22Rv1 (cell line): ENCODE data around the gene C3orf38.

Experiments
- H3K27ac ChIP-seq: fragments of 450-650 bp; 2 replicates; pipeline ENCODE4 v1.5.1; 2017
- ZFX ChIP-seq: fragments of 450-650 bp; IDR thresholded peaks from 2 replicates; pipeline ENCODE4 v1.6.1; 2017; ENCODE audit warnings: antibody characterized with exemption, borderline replicate concordance
- TF ChIP-seq, protein P1 (sequence below): fragments of 450-650 bp; IDR thresholded peaks from 2 replicates; pipeline ENCODE4 v1.5.1; 2017; ENCODE audit warnings: mild to moderate bottlenecking

The C3orf38 gene

DNA sequence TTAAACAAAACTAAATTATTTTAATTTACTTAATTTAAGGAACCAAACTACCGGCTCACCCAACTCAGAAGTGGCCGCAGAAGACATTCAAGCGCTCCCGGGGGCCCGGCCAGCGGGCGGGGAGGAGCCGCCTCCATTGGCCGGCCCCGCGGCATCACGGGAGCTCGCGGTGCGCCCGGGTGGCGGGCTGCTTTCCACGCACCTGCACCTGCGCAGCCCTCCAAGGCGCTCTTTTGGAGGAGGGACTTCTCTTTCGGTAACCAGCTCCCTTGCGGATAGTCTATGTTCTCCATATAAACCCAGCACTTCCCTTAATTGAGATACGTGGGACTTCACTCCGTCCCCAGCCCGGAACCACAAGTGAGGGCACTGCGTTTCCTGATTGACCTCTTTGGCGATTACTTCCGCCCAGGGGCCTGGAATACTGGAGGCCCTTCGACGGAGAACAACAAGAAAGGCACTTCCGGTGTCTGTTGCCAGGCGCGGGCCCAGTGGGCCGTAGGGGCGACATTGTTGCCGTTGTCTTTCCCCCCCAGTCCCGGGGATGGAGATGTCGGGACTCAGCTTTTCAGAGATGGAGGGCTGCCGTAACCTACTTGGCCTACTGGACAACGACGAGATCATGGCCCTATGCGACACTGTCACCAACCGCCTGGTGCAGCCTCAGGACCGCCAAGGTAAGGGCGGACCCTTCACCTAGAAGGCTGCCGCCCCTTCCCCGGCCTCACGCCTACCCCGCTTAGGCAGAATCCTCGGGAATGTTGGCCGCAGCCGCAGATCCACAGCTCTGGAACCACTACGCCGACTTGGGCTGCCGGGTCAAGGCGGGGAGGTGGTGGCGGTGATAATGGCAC is at the start of gene C3orf38:
Gene C3orf38, plus strand, starts transcription at position 451 of the 854 bp plus-strand sequence. Its CDS starts 94 bp downstream, at position 545.
- H3K27ac ChIP-seq, result peak within 1 kb of the TSS; percentile 98
- TF ChIP-seq, protein P1, sequence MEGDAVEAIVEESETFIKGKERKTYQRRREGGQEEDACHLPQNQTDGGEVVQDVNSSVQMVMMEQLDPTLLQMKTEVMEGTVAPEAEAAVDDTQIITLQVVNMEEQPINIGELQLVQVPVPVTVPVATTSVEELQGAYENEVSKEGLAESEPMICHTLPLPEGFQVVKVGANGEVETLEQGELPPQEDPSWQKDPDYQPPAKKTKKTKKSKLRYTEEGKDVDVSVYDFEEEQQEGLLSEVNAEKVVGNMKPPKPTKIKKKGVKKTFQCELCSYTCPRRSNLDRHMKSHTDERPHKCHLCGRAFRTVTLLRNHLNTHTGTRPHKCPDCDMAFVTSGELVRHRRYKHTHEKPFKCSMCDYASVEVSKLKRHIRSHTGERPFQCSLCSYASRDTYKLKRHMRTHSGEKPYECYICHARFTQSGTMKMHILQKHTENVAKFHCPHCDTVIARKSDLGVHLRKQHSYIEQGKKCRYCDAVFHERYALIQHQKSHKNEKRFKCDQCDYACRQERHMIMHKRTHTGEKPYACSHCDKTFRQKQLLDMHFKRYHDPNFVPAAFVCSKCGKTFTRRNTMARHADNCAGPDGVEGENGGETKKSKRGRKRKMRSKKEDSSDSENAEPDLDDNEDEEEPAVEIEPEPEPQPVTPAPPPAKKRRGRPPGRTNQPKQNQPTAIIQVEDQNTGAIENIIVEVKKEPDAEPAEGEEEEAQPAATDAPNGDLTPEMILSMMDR, result no peak
- TF ChIP-seq ZFX, result 0 out of 2 replicates have a peak, but pooled peaks have one; percentile 32

DNA sequence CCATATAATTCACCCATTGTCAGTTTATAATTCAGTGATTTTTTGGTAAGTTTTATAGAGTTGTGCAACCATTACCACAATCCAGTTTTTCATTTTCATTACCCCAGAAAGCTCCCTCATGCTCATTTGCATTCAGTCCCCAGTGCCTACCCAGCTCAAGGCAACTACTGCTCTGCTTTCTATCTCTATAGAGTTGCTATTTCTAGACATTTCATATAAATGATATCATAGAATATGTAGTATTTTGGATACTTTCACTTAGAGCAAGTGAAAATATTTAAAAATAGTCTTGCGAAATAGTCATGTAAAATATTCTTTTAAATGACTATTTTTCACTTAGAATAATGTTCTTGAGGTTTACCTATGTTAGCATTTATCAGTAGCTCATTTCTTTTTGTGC is 48.6 kb upstream of the C3orf38 start:
- TF ChIP-seq, protein P1, result no peak
- no peak for TF ChIP-seq ZFX
- no peak overlapping the region for H3K27ac ChIP-seq

DNA sequence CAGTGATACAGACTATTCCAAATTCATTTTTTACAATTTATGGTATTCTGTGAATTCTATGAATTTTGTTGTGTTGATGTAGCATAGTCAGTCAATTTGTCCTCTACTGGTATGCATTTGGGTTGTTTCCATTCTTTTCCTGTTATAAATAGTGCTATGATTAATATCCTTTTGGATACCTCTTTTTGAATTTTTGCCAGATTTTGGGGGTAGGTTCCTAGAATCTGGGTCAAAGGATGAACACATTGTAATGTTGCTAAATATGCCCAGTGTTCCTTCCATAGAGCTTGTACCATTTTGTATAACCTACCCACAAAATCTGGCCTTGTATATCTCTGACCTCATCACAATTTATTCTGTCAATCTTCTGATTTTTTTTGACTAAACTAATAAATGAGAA is 44.4 kb upstream of the C3orf38 start:
- no peak for TF ChIP-seq ZFX
- TF ChIP-seq, protein P1, result no peak
- H3K27ac ChIP-seq, result no peak overlapping the region

DNA sequence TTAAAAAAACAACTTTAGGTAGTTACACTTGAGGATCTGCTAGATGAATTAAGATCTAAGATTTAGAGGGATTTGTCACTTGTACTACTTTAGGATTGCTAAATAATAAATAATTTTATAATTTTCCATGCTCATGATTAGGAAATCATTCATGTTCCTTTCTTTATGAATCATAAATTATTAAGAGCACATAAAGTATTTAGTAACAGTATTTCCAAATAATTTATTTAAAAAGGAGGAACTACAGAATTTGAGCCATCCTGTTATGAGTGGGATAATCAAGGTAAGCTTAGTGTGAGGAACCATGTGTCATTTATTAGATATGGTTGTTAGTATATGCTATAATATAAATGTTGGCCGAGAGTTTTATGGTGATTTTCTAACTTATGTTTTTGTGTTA is 37.5 kb upstream of the C3orf38 start:
- no peak overlapping the region for H3K27ac ChIP-seq
- TF ChIP-seq, protein P1, result no peak
- no peak for TF ChIP-seq ZFX

DNA sequence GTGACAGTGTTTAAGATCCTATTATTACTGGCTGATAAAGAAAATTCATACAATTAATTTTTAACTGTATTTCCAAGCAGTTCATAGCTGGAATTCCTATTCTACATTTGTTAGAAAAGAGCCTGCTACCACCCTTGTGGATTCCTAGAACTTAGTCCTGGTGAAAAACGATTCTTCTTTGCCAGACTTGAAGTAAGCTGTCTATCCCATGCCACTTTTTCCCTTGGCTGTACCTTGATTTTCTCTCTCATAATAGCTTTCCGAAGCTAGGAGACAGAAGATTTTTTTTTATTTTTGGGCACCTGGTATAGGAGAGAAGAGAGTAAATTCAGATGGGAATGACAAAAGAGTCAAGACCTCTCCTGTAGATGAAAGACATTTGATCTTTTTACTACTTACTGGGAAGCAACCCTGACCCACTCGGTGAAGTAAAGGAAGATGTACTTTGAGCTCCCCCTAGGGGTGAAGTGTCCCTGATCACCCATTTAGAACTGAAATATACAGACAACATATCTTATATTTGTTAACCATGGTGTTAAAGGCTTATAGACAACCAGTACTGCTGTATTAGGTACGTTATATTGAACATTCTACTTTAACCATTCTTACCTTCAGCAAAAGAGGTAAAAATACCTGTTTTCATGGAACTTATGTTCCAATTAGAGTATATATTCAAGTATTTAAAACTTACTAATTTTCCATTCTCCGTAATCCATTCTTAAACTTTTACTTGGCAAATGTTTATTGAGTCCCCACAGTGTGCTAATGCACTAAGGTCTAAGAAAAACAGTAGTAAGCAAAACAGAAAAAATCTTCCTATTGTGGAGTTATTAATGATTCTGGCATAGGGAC is 36.2 kb upstream of the C3orf38 start:
- peak overlapping the region; percentile 31 for H3K27ac ChIP-seq
- TF ChIP-seq ZFX, result no peak
- TF ChIP-seq, protein P1, result peak; percentile 87

DNA sequence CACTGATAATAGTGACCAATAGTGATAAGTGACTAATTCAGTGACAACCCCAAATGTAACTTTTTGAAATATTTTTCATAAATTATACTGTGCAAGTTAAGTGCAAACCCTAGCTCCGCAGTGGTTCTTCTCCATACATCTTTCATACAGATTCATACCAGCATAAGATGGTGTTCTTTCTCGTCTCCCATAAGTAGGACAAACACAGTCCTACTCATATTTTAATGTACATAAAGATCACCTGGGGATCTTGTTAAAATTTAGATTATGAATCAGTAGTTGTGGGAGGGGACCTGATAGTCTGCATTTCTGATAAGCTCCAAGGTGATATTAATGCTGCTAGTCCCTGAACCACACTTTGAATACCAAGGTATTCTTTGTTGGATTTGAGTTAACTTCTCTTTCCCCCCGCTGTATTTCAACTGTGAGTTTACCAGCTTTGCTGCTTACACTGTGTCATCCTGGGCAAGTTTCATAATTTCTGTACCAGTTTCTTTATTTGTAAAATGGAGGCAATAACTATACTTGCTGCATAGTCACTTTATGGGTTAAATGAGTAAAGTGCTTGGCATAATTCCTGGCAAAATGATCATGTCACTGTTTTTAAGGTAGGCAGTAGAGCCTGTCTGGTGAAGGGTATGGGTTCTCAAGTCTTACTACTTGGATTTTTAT is 34.7 kb upstream of the C3orf38 start:
- TF ChIP-seq, protein P1, result no peak
- no peak for TF ChIP-seq ZFX
- H3K27ac ChIP-seq, result no peak overlapping the region
